Activated naive CD8-positive, alpha-beta T cell (primary cell): ENCODE measurements around the gene MFAP3L.

Source experiments
- H3K27ac Mint-ChIP-seq: one replicate; pipeline ENCODE4 v1.8.0; 2021; ENCODE audit warnings: mixed read lengths
- H3K27me3 Mint-ChIP-seq: one replicate; pipeline ENCODE4 v1.8.0; 2021; ENCODE audit warnings: mixed read lengths
- H3K36me3 Mint-ChIP-seq: one replicate; pipeline ENCODE4 v1.8.0; 2021; ENCODE audit warnings: mixed read lengths
- H3K4me1 Mint-ChIP-seq: one replicate; pipeline ENCODE4 v1.8.0; 2021; ENCODE audit warnings: low read depth, mixed read lengths
- H3K4me3 Mint-ChIP-seq: one replicate; pipeline ENCODE4 v1.8.0; 2021; ENCODE audit warnings: mild to moderate bottlenecking, mixed read lengths
- H3K9me3 Mint-ChIP-seq: one replicate; pipeline ENCODE4 v1.8.0; 2021; ENCODE audit warnings: low read depth, mixed read lengths

MFAP3L gene

GRCh38 chr4:170007113-170007512 is 19.1 kb downstream of the MFAP3L start:
- Mint-ChIP-seq H3K27me3 (peaks cover 6% of the 10 kb centered on the region), H3K36me3 (peaks cover 2% of the 10 kb centered on the region), H3K4me3 (no peak overlapping the region), H3K4me1 (peaks cover 4% of the 10 kb centered on the region), H3K9me3 (no peaks in the 10 kb centered on the region), H3K27ac (no peak overlapping the region)

DNA sequence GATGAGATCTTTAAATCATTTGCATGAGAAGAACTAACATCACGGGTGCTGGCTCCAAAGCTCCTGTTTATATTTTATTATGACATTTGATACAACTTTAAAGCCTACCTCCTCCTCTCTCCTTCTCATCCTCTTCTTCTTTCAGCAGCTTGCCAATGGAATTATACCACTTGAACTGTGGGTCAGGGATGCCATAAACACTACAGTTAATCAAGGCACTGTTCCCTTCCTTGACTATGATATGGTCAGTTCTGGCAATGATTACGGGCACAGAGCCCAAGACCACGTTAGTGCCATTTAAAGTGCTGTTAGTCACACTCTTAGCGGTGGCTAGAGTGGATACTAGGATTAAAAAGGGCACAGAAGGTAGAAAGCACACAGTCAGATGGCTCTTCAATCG is 20.7 kb downstream of the MFAP3L start:
- Mint-ChIP-seq H3K9me3 (no peaks in the 10 kb centered on the region), H3K27me3 (peaks cover 6% of the 10 kb centered on the region), H3K4me1 (peaks cover 4% of the 10 kb centered on the region), H3K27ac (no peak overlapping the region), H3K4me3 (no peak overlapping the region), H3K36me3 (peaks cover 2% of the 10 kb centered on the region)

DNA sequence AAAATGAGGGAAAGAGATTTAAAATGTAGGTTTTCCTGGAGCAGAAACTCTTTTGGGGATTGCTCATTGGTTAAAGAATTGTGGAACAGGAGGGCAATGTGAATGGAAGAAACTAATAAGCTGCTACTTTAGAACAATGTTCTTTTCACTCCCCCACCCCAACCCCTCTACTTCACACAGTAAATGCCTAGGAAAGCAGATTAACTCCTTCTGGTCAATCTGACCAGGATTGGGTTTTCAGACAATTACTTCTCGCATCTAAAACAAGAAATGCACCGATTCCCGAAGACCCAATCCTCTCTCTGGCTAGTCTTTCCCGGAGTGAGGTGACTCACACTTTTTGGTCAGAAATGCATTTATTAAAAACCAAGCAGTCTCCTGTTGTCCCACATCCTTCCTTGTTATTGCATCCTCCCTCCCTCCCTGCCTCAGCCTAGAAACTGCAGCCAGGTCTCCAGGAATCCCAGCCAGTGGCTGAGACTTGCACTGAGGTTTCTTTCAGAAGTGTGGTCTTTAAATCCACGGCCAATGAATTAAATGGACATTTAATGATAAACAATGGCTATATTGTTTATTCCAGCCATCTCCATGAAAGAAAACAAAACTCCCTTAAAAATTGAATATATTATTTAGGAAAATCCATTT is 21.4 kb downstream of the MFAP3L start:
- H3K4me1 Mint-ChIP-seq: peaks cover 4% of the 10 kb centered on the region
- H3K9me3 Mint-ChIP-seq: no peaks in the 10 kb centered on the region
- no peak overlapping the region for H3K27ac Mint-ChIP-seq
- H3K4me3 Mint-ChIP-seq: no peak overlapping the region
- peaks cover 4% of the 10 kb centered on the region for H3K27me3 Mint-ChIP-seq
- peaks cover 2% of the 10 kb centered on the region for H3K36me3 Mint-ChIP-seq

DNA sequence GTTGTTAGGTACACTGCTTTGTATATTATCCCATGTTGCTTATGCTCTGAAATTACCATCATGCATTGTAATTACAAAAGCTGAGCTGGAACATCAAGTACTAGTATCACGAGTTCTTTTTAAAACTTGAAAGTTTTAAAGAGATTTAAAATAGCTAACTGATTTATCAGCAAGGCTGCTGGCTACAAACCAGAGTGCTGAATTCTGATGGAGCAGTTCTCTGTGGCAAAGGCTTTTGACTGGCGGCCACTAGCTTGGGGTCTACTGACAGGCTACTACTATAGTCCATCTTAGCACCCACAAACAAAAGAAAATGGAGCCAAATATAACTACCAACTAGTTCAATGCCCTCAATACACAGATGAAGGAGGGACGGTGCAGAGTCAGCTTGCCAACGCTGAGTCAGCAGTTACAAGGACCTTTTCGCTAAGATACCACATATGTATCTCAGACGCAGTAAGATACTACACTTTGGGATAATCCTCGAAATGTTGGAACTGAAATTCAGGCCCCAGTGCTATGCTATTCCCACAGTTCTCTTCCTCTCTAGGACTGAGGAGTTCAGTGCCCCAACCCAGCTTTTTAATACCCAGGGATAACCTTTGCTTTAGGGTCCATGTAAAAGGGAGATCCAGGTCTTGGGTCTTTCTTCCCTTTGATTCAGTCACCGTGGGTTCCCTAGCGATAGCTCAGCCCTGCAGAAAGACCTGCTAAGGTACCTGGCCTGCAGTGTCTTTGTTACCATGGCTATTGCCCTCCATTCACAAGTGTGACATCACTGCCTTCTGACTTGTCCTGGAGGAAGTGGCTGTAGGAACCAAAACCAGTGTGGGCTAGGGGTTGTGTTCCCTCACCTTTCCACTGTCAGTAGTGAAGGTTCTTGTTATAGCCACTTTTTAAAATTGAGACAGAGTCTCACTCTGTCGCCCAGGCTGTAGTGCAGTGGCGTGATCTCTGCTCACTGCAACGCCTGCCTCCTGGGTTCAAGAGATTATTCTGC is 22.8 kb downstream of the MFAP3L start:
- Mint-ChIP-seq H3K27me3 (peaks cover 4% of the 10 kb centered on the region), H3K36me3 (peaks cover 2% of the 10 kb centered on the region), H3K4me1 (peaks cover 4% of the 10 kb centered on the region), H3K27ac (no peak overlapping the region), H3K4me3 (no peak overlapping the region), H3K9me3 (no peaks in the 10 kb centered on the region)

- Mint-ChIP-seq H3K9me3 (no peaks in the 10 kb centered on the region), H3K4me1 (no peaks in the 10 kb centered on the region), H3K4me3 (no peak overlapping the region), H3K27ac (no peak overlapping the region), H3K36me3 (peaks cover 6% of the 10 kb centered on the region), H3K27me3 (peaks cover 6% of the 10 kb centered on the region)
These were observed 24.4 kb downstream of the MFAP3L start for GRCh38 chr4:170001745-170002267.

GRCh38 chr4:170001011-170001744 is 25.0 kb downstream of the MFAP3L start:
- H3K27me3 Mint-ChIP-seq: peaks cover 3% of the 10 kb centered on the region
- no peak overlapping the region for H3K4me3 Mint-ChIP-seq
- H3K9me3 Mint-ChIP-seq: no peaks in the 10 kb centered on the region
- H3K4me1 Mint-ChIP-seq: no peaks in the 10 kb centered on the region
- H3K27ac Mint-ChIP-seq: no peak overlapping the region
- H3K36me3 Mint-ChIP-seq: peaks cover 6% of the 10 kb centered on the region

GRCh38 chr4:169999923-170000322 is 26.3 kb downstream of the MFAP3L start:
- H3K4me3 Mint-ChIP-seq: no peak overlapping the region
- H3K27me3 Mint-ChIP-seq: peaks cover 3% of the 10 kb centered on the region
- no peaks in the 10 kb centered on the region for H3K4me1 Mint-ChIP-seq
- H3K27ac Mint-ChIP-seq: no peak overlapping the region
- H3K36me3 Mint-ChIP-seq: peaks cover 4% of the 10 kb centered on the region
- no peaks in the 10 kb centered on the region for H3K9me3 Mint-ChIP-seq

DNA sequence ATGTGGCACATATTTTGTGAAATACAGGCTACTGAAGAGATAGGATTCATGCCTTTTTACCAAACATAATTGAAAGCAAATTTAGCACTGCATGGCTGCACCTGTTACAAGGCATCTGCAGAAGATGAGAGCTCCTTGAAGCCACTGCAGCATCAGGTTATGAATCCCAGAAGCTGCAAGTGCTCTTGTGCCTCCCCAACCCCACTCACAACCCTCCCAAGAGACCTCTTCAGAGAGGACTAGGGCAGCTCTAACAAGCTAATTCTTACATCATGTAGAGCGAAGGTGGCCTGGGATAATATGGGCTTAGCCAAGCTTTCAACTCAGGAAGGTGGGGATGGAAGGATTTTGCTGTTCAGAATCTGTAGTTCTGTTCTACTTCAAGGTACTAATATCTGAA is 27.2 kb downstream of the MFAP3L start:
- no peaks in the 10 kb centered on the region for H3K9me3 Mint-ChIP-seq
- peaks cover 3% of the 10 kb centered on the region for H3K27me3 Mint-ChIP-seq
- H3K27ac Mint-ChIP-seq: no peak overlapping the region
- H3K36me3 Mint-ChIP-seq: peaks cover 4% of the 10 kb centered on the region
- H3K4me1 Mint-ChIP-seq: no peaks in the 10 kb centered on the region
- no peak overlapping the region for H3K4me3 Mint-ChIP-seq

GRCh38 chr4:169996379-169997240 is 29.6 kb downstream of the MFAP3L start:
- peaks cover 4% of the 10 kb centered on the region for H3K36me3 Mint-ChIP-seq
- H3K27me3 Mint-ChIP-seq: peaks cover 3% of the 10 kb centered on the region
- H3K9me3 Mint-ChIP-seq: no peaks in the 10 kb centered on the region
- no peaks in the 10 kb centered on the region for H3K4me1 Mint-ChIP-seq
- H3K4me3 Mint-ChIP-seq: no peak overlapping the region
- H3K27ac Mint-ChIP-seq: no peak overlapping the region

DNA sequence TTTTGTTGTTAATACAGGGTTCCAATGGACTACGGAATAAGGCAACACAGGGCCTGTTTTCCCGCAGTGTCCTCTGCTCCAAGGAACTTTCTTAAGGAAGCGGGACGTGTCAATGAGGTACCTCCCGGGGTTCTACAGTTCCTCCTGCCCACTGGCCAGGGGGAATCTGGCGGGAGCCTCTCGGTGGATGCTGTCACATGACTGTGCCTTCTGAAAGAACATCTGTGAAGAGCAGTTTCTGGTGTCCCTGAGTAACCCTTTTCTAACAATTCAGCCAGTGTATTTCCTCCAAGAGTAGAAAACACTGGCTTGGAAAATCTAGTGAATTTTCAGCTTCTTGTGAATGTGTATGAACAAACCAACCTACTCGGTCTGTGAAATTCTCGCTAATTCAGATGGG is 32.7 kb downstream of the MFAP3L start:
- Mint-ChIP-seq H3K27ac (no peak overlapping the region), H3K9me3 (no peaks in the 10 kb centered on the region)

DNA sequence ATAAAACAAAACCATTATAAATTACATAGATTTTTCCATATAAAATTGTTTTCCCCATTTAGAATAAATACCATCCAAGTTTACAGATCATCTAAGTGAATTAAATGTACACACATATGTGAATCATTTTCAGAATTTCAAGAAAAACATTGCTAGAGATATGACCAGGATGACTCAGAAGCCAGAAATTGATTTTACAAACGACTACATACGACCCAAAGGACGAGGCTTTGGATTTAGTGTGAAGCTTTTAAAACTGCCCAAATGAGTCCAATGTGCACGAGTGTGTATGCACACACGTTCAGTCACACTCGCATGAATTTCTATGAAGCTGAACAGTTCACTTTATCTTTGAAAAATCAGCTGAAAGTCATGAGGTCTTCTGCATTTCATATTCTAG is 37.9 kb downstream of the MFAP3L start:
- Mint-ChIP-seq H3K9me3 (no peaks in the 10 kb centered on the region), H3K27ac (no peak overlapping the region), H3K4me3 (no peak overlapping the region), H3K36me3 (no peaks in the 10 kb centered on the region), H3K4me1 (no peaks in the 10 kb centered on the region), H3K27me3 (no peaks in the 10 kb centered on the region)

More for the DNA sequence above, 32.7 kb downstream of the MFAP3L start:
- peaks cover 4% of the 10 kb centered on the region for H3K36me3 Mint-ChIP-seq
- no peaks in the 10 kb centered on the region for H3K4me1 Mint-ChIP-seq
- peaks cover 3% of the 10 kb centered on the region for H3K27me3 Mint-ChIP-seq
- H3K4me3 Mint-ChIP-seq: no peak overlapping the region

GRCh38 chr4:169987327-169988228 is 38.6 kb downstream of the MFAP3L start:
- H3K4me1 Mint-ChIP-seq: no peaks in the 10 kb centered on the region
- no peaks in the 10 kb centered on the region for H3K27me3 Mint-ChIP-seq
- H3K9me3 Mint-ChIP-seq: no peaks in the 10 kb centered on the region
- no peak overlapping the region for H3K4me3 Mint-ChIP-seq
- no peak overlapping the region for H3K27ac Mint-ChIP-seq
- H3K36me3 Mint-ChIP-seq: no peaks in the 10 kb centered on the region

GRCh38 chr4:169986369-169986768 is 39.8 kb downstream of the MFAP3L start:
- Mint-ChIP-seq H3K4me1 (no peaks in the 10 kb centered on the region), H3K27me3 (peaks cover 4% of the 10 kb centered on the region), H3K36me3 (no peaks in the 10 kb centered on the region)

More at GRCh38 chr4:169986369-169986768, 39.8 kb downstream of the MFAP3L start:
- no peak overlapping the region for H3K27ac Mint-ChIP-seq
- no peaks in the 10 kb centered on the region for H3K9me3 Mint-ChIP-seq
- H3K4me3 Mint-ChIP-seq: no peak overlapping the region
